COLO829 (cell line): Measurements from ENCODE around the gene REC114.

Experiments used
- DNase-seq: peaks from one replicate; pipeline ENCODE4 v3.0.0; 2012; ENCODE audit warnings: low spot score

Gene REC114

DNA sequence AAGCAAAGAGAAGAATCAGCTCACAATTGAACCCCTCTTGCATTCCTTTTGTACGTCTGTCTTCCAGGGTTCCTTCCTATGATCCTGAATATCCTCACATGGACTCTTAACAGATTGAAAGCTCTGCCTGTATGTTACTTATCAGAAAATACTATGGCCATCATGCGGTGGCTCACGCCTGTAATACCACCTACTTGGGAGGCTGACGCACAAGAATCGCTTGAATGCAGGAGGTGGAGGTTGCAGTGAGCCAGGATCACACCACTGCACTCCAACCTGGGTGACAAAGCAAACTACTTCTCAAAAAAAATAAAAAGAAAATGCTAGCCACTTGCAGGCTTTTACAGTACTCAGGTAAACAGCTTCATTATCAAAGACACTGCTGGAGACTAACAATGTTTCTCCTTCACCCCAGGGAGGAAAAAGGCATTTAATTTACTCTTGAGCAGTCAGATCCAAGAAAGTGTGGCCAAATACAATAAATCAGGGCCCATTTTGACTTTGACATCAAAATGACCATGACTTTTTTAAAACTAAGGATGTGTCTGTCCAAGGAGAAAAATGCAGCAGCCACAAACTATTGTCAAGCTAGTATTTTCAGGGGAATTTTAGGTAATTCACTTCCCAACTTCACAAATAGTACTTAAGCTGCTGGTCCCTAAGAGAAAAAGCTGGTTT, 162.9 kb downstream of the REC114 start:
- no peak for DNase-seq

DNA sequence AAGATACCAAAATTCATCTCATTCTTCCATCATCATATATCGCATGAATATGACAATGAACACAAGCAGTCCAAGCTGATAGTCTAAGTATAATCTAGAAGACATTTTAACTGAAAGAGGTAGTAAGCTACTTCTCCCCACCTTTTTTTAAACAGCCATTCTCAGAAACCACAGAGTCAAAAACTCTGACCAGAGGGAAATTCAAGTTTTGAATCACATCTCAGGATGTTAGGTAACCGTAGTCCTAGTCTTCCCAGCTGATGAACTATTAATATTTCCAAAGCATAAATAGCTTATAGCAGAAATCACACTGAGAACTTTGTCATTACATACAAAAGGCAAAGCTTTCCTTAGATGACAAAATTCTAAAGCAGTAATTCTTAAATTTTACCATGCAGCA, 164.4 kb downstream of the REC114 start:
- DNase-seq, result no peak

DNA sequence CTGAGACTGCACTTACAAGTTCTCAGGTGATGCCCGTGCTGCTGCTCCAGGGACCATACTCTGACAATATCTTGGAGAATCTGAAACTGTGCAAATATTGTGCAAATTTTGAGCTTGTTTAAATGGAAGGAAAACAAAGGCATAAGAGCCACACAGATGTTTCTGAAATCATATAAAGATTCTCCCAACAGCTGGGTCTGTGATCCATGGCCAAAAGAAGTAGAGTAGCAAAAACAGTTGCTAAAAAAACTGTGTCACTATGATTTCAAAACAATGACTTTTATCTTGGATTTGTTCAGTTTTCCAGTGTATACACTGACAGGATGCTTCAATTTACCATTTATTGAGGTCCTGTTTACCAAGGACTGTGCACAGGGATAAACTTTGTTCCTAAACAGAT, 164.9 kb downstream of the REC114 start:
- no peak for DNase-seq

DNA sequence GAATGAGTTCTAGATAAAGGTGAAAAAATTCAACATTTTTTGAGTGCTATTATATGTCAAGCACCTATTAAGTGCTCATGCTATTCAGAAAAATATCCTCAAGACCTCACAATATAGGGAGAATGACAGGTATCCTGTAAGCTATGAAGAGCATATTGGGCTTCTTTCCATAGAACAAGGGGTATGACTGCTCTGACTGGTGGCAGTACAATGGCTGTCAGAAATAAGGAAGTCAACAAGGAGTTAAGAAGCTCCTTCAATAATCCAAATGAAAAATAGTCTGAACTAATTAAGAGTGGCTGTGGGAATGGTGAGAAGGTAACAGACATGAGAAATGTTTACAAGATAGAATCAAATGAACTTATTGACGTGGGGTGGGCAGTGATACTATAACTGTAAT, 165.5 kb downstream of the REC114 start:
- no peak for DNase-seq

DNA sequence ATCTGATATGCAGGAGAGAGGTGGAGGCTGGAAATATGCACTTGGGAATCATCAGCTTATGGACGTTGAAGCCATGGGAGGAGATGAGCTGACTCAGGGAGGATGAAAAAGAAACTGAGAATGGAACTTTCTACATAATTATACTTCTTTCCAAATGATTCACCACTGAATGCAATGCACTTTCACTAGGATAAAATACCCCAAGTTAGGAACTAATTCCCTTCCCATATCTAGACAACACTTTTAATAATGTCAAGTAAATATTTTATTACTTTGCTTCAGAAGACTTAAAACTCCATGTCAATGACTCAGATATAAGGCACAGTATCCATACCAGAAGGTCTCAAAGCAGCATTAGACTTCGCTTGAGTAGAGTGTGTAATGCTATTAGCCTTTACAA, 166.0 kb downstream of the REC114 start:
- no peak for DNase-seq
